ENCODE results near the gene TXNRD1. TPM values are rescaled to one million over a fixed set of nuclear protein-coding genes. Genes with fewer than 3 reads are reported as not detected.
"Not testable (repeated sequence)": the region's sequence is repeated elsewhere in the genome, so short reads cannot be mapped to it uniquely, and the experiment has no call there.

The TXNRD1 gene
- total RNA-seq, 1 donor from 2014 or later, result 72.0 TPM

GRCh38 chr12:104207416-104208205, 8.0 kb upstream of the TXNRD1 start:
- no peak for DNase-seq
- ChIA-PET CTCF (no interaction called here), POLR2A (no interaction called here)
- no peak for TF ChIP-seq CTCF (IDR thresholded peaks at IDR 0.05)
- intact Hi-C loops (cut with micrococcal nuclease), result no loop called here
- Mint-ChIP-seq H3K4me3 (no peak overlapping the region), H3K27ac (no peak overlapping the region), H3K36me3 (ENCODE audit: low read depth) (no peaks in the 10 kb centered on the region), H3K4me1 (no peaks in the 10 kb centered on the region), H3K9me3 (no peaks in the 10 kb centered on the region), H3K27me3 (peaks cover 9% of the 10 kb centered on the region)
- no peak for ATAC-seq (ENCODE audit: low read depth)

- peaks cover 7% of the 10 kb centered on the region for H3K4me1 Mint-ChIP-seq
- no peak overlapping the region for H3K27ac Mint-ChIP-seq
Measured at GRCh38 chr12:104212516-104212915, 3.1 kb upstream of the TXNRD1 start.

GRCh38 chr12:104213952-104214351, 1.6 kb upstream of the TXNRD1 start:
- ATAC-seq (ENCODE audit: low read depth) (no peak), DNase-seq (no peak)
- H3K36me3 Mint-ChIP-seq (ENCODE audit: low read depth), result no peaks in the 10 kb centered on the region
- CTCF ChIA-PET, result no interaction called here
- TF ChIP-seq CTCF (IDR thresholded peaks at IDR 0.05), result no peak
- H3K27me3 Mint-ChIP-seq, result peaks cover 5% of the 10 kb centered on the region
- H3K4me3 Mint-ChIP-seq, result no peak overlapping the region
- H3K9me3 Mint-ChIP-seq, result no peaks in the 10 kb centered on the region
- intact Hi-C loops (cut with micrococcal nuclease), result no loop called here
- POLR2A ChIA-PET, result interaction anchor here (0.6 kb wide), 1 partner anchor 75 kb away, joined by 3 read pairs; no protein-coding TSS in a partner anchor
- H3K27ac Mint-ChIP-seq, result no peak overlapping the region
- H3K4me1 Mint-ChIP-seq, result peaks cover 9% of the 10 kb centered on the region

More at GRCh38 chr12:104212516-104212915, 3.1 kb upstream of the TXNRD1 start:
- POLR2A ChIA-PET, result no interaction called here
- intact Hi-C loops (cut with micrococcal nuclease), result no loop called here
- CTCF ChIA-PET, result no interaction called here
- H3K4me3 Mint-ChIP-seq, result no peak overlapping the region
- H3K27me3 Mint-ChIP-seq, result peaks cover 7% of the 10 kb centered on the region
- TF ChIP-seq CTCF (IDR thresholded peaks at IDR 0.05), result no peak
- no peaks in the 10 kb centered on the region for H3K36me3 Mint-ChIP-seq (ENCODE audit: low read depth)
- DNase-seq, result no peak
- no peaks in the 10 kb centered on the region for H3K9me3 Mint-ChIP-seq
- no peak for ATAC-seq (ENCODE audit: low read depth)

GRCh38 chr12:104216521-104216924, 944 bp downstream of the TXNRD1 start:
- Mint-ChIP-seq H3K27ac (peak overlapping the region; percentile 65), H3K9me3 (no peaks in the 10 kb centered on the region), H3K27me3 (peaks cover 3% of the 10 kb centered on the region), H3K36me3 (ENCODE audit: low read depth) (no peaks in the 10 kb centered on the region), H3K4me1 (peaks cover 21% of the 10 kb centered on the region), H3K4me3 (peak overlapping the region; percentile 79)
- ATAC-seq (ENCODE audit: low read depth) (no peak), DNase-seq (no peak)
- POLR2A ChIA-PET, result interaction anchor here (0.7 to 5.7 kb wide), 2 partner anchors 71 to 878 kb away, joined by 3 to 51 read pairs; no protein-coding TSS in a partner anchor
- no peak for TF ChIP-seq CTCF (IDR thresholded peaks at IDR 0.05)
- intact Hi-C loops (cut with micrococcal nuclease), result loop anchor here (1.0 to 5.0 kb wide), 2 partner anchors 661 to 891 kb away; partner anchors contain the start of gene WASHC4
- CTCF ChIA-PET, result interaction anchor here (0.9 to 1.4 kb wide), 3 partner anchors 71 to 836 kb away, joined by 4 to 17 read pairs (median 5); no protein-coding TSS in a partner anchor

- H3K4me1 Mint-ChIP-seq, result peaks cover 21% of the 10 kb centered on the region
- not testable (repeated sequence) for H3K27ac Mint-ChIP-seq; ATAC-seq (ENCODE audit: low read depth); DNase-seq; H3K27me3 Mint-ChIP-seq; H3K4me3 Mint-ChIP-seq; H3K9me3 Mint-ChIP-seq; H3K36me3 Mint-ChIP-seq (ENCODE audit: low read depth)
- intact Hi-C loops (cut with micrococcal nuclease), result loop anchor here (5.0 kb wide), 1 partner anchor 889 kb away; the partner anchor contains the start of gene WASHC4
- CTCF ChIA-PET, result interaction anchor here (0.9 kb wide), 1 partner anchor 19 kb away, joined by 4 read pairs; no protein-coding TSS in a partner anchor
- POLR2A ChIA-PET, result interaction anchor here (5.7 kb wide), 1 partner anchor 69 kb away, joined by 51 read pairs; no protein-coding TSS in a partner anchor
Measured at GRCh38 chr12:104218506-104218905, 2.9 kb downstream of the TXNRD1 start.

All from activated B cell treated with CpG ODN at 0.5 μM for 24 hours (primary cell).